ENCODE measurements around the gene MRPL49.
A peak's percentile ranks its signal among the peaks of the same experiment; 100 is the strongest.

MRPL49 gene

GRCh38 chr11:65120831-65121230 is 1.3 kb upstream of the MRPL49 start:
- H3K27ac ChIP-seq (ENCODE audit: low read depth, low read length) = peak overlapping the region; percentile 79
- peak overlapping the region; percentile 94 for H3K9ac ChIP-seq (ENCODE audit: low read depth, low read length)
- H3K27me3 ChIP-seq (ENCODE audit: control insufficient read depth, insufficient read depth, low read length) = no peaks in the 10 kb centered on the region
- H3K36me3 ChIP-seq (ENCODE audit: control insufficient read depth, insufficient read depth, low read length) = peaks cover 55% of the 10 kb centered on the region
- H3K9me3 ChIP-seq (ENCODE audit: control insufficient read depth, insufficient read depth, low read length) = no peaks in the 10 kb centered on the region
- H3K4me3 ChIP-seq (ENCODE audit: low read depth, low read length) = peak overlapping the region; percentile 84
- peaks cover 12% of the 10 kb centered on the region for H3K4me1 ChIP-seq (ENCODE audit: control insufficient read depth, insufficient read depth, low read length)

- H3K9ac ChIP-seq (ENCODE audit: low read depth, low read length) = peak overlapping the region; percentile 94
- H3K27me3 ChIP-seq (ENCODE audit: control insufficient read depth, insufficient read depth, low read length) = no peaks in the 10 kb centered on the region
- peak overlapping the region; percentile 79 for H3K27ac ChIP-seq (ENCODE audit: low read depth, low read length)
- peaks cover 56% of the 10 kb centered on the region for H3K36me3 ChIP-seq (ENCODE audit: control insufficient read depth, insufficient read depth, low read length)
- H3K4me1 ChIP-seq (ENCODE audit: control insufficient read depth, insufficient read depth, low read length) = peaks cover 6% of the 10 kb centered on the region
- no peaks in the 10 kb centered on the region for H3K9me3 ChIP-seq (ENCODE audit: control insufficient read depth, insufficient read depth, low read length)
- H3K4me3 ChIP-seq (ENCODE audit: low read depth, low read length) = peak overlapping the region; percentile 84
Measured at GRCh38 chr11:65121447-65121864, 665 bp upstream of the MRPL49 start.

- Histone ChIP-seq H3K27ac (ENCODE audit: low read depth, low read length) (no peak overlapping the region), H3K4me1 (ENCODE audit: control insufficient read depth, insufficient read depth, low read length) (peaks cover 5% of the 10 kb centered on the region), H3K36me3 (ENCODE audit: control insufficient read depth, insufficient read depth, low read length) (peaks cover 72% of the 10 kb centered on the region), H3K9ac (ENCODE audit: low read depth, low read length) (no peak overlapping the region), H3K4me3 (ENCODE audit: low read depth, low read length) (no peak overlapping the region), H3K27me3 (ENCODE audit: control insufficient read depth, insufficient read depth, low read length) (no peaks in the 10 kb centered on the region), H3K9me3 (ENCODE audit: control insufficient read depth, insufficient read depth, low read length) (no peaks in the 10 kb centered on the region)
Measured at GRCh38 chr11:65124480-65125196, 2.5 kb downstream of the MRPL49 start.

- Histone ChIP-seq H3K9ac (ENCODE audit: low read depth, low read length) (no peak overlapping the region), H3K9me3 (ENCODE audit: control insufficient read depth, insufficient read depth, low read length) (no peaks in the 10 kb centered on the region), H3K4me3 (ENCODE audit: low read depth, low read length) (no peak overlapping the region), H3K4me1 (ENCODE audit: control insufficient read depth, insufficient read depth, low read length) (peaks cover 5% of the 10 kb centered on the region), H3K36me3 (ENCODE audit: control insufficient read depth, insufficient read depth, low read length) (peaks cover 72% of the 10 kb centered on the region), H3K27ac (ENCODE audit: low read depth, low read length) (no peak overlapping the region), H3K27me3 (ENCODE audit: control insufficient read depth, insufficient read depth, low read length) (no peaks in the 10 kb centered on the region)
Measured at GRCh38 chr11:65125197-65126056, 3.3 kb downstream of the MRPL49 start.

GRCh38 chr11:65126624-65127274 is 4.6 kb downstream of the MRPL49 start:
- H3K4me1 ChIP-seq (ENCODE audit: control insufficient read depth, insufficient read depth, low read length) = no peaks in the 10 kb centered on the region
- no peak overlapping the region for H3K4me3 ChIP-seq (ENCODE audit: low read depth, low read length)
- peaks cover 75% of the 10 kb centered on the region for H3K36me3 ChIP-seq (ENCODE audit: control insufficient read depth, insufficient read depth, low read length)
- no peak overlapping the region for H3K27ac ChIP-seq (ENCODE audit: low read depth, low read length)
- H3K9ac ChIP-seq (ENCODE audit: low read depth, low read length) = no peak overlapping the region
- no peaks in the 10 kb centered on the region for H3K27me3 ChIP-seq (ENCODE audit: control insufficient read depth, insufficient read depth, low read length)
- H3K9me3 ChIP-seq (ENCODE audit: control insufficient read depth, insufficient read depth, low read length) = no peaks in the 10 kb centered on the region

- Histone ChIP-seq H3K27me3 (ENCODE audit: control insufficient read depth, insufficient read depth, low read length) (no peaks in the 10 kb centered on the region), H3K9me3 (ENCODE audit: control insufficient read depth, insufficient read depth, low read length) (no peaks in the 10 kb centered on the region), H3K4me1 (ENCODE audit: control insufficient read depth, insufficient read depth, low read length) (no peaks in the 10 kb centered on the region), H3K27ac (ENCODE audit: low read depth, low read length) (no peak overlapping the region), H3K4me3 (ENCODE audit: low read depth, low read length) (no peak overlapping the region), H3K36me3 (ENCODE audit: control insufficient read depth, insufficient read depth, low read length) (peaks cover 83% of the 10 kb centered on the region), H3K9ac (ENCODE audit: low read depth, low read length) (no peak overlapping the region)
Measured at GRCh38 chr11:65127473-65128181, 5.5 kb downstream of the MRPL49 start.

GRCh38 chr11:65128182-65129145 is 6.3 kb downstream of the MRPL49 start:
- Histone ChIP-seq H3K4me1 (ENCODE audit: control insufficient read depth, insufficient read depth, low read length) (peaks cover 5% of the 10 kb centered on the region; the same call in 1 of the 2 replicates), H3K27ac (ENCODE audit: low read depth, low read length) (no peak overlapping the region), H3K9ac (ENCODE audit: low read depth, low read length) (no peak overlapping the region), H3K9me3 (ENCODE audit: control insufficient read depth, insufficient read depth, low read length) (no peaks in the 10 kb centered on the region), H3K4me3 (ENCODE audit: low read depth, low read length) (no peak overlapping the region), H3K36me3 (ENCODE audit: control insufficient read depth, insufficient read depth, low read length) (peaks cover 88% of the 10 kb centered on the region), H3K27me3 (ENCODE audit: control insufficient read depth, insufficient read depth, low read length) (no peaks in the 10 kb centered on the region)

GRCh38 chr11:65129649-65130441 is 7.7 kb downstream of the MRPL49 start:
- Histone ChIP-seq H3K4me1 (ENCODE audit: control insufficient read depth, insufficient read depth, low read length) (peaks cover 5% of the 10 kb centered on the region; the same call in 1 of the 2 replicates), H3K36me3 (ENCODE audit: control insufficient read depth, insufficient read depth, low read length) (peaks cover 79% of the 10 kb centered on the region), H3K9ac (ENCODE audit: low read depth, low read length) (no peak overlapping the region), H3K4me3 (ENCODE audit: low read depth, low read length) (no peak overlapping the region), H3K27ac (ENCODE audit: low read depth, low read length) (no peak overlapping the region), H3K9me3 (ENCODE audit: control insufficient read depth, insufficient read depth, low read length) (no peaks in the 10 kb centered on the region), H3K27me3 (ENCODE audit: control insufficient read depth, insufficient read depth, low read length) (no peaks in the 10 kb centered on the region)

GRCh38 chr11:65130631-65131416 is 8.7 kb downstream of the MRPL49 start:
- H3K9me3 ChIP-seq (ENCODE audit: control insufficient read depth, insufficient read depth, low read length) = no peaks in the 10 kb centered on the region
- no peaks in the 10 kb centered on the region for H3K27me3 ChIP-seq (ENCODE audit: control insufficient read depth, insufficient read depth, low read length)
- H3K4me1 ChIP-seq (ENCODE audit: control insufficient read depth, insufficient read depth, low read length) = peaks cover 9% of the 10 kb centered on the region
- no peak overlapping the region for H3K27ac ChIP-seq (ENCODE audit: low read depth, low read length)
- no peak overlapping the region for H3K9ac ChIP-seq (ENCODE audit: low read depth, low read length)
- H3K4me3 ChIP-seq (ENCODE audit: low read depth, low read length) = no peak overlapping the region
- peaks cover 70% of the 10 kb centered on the region for H3K36me3 ChIP-seq (ENCODE audit: control insufficient read depth, insufficient read depth, low read length)

Measured in HUES48 (cell line).